Activated CD4-positive, alpha-beta T cell treated with anti-CD3 and anti-CD28 coated beads, Interleukin-2, Interleukin-4, amounts not matched to agents 100 ng/mL and 50 ng/mL, durations not matched to agents 16 hours and 8 hours (primary cell): ENCODE data around the gene CNR2.
"Not testable (repeated sequence)": the region's sequence is repeated elsewhere in the genome, so short reads cannot be mapped to it uniquely, and the experiment has no call there.

Source experiments
- DNase-seq: peaks from one replicate; pipeline ENCODE4 v3.0.0-alpha.2; 2020; ENCODE audit warnings: low spot score

Gene CNR2

DNA sequence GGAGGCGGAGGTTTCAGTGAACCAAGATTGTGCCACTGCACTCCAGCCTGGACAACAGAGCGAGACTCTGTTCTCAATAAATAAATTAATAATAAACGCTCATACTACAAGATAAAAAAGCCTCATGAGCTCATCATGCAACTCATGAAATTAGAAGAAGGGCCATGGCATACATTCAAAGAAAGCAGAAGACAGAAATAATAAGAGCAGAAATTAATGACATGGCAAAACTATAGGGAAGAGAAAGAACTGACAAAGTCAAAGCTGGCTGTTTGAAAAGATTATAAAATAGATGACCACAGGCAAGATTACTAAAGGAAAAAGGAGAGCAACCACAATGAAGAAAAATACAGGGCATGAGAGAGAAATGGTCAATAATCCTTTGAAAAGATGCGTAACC lies 30.4 kb downstream of the CNR2 start:
- no peak for DNase-seq

DNA sequence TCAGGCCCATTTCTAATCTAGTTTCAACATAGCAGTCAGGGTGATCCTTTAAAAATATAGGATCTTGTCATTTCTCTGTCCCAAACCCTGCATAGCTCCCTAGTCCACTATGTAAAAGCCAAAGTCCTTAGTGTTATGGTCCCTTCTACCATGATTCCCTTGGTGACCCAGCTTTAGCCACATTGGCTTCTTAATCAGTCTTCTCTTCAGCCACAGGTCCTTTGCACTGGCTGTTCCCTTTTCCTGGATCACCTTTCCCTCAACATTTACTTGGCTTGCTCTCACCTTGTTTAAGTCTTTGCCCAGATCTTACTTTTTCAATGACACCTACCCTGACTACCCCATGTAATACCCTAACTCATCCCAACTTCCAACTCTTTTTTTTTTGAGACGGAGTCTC lies 33.4 kb downstream of the CNR2 start:
- DNase-seq, result no peak

DNA sequence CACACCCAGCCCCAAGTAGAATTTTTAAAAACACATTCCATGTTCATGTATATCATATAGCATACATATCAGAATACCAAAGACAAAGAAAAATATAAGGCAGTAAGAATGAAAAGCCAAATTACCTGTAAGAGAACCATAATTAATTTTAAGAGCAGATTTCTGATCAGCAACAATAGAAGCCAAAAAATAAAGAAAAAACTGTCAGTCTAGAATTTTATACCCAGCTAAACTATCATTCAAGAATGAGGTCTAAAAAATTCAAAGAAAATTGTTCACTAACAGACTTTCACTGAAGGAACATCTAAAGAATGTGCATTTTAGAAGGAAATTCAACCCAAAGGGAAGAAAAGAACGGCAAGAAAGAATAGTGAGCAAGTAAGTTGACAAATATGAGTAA lies 34.5 kb downstream of the CNR2 start:
- no peak for DNase-seq

DNA sequence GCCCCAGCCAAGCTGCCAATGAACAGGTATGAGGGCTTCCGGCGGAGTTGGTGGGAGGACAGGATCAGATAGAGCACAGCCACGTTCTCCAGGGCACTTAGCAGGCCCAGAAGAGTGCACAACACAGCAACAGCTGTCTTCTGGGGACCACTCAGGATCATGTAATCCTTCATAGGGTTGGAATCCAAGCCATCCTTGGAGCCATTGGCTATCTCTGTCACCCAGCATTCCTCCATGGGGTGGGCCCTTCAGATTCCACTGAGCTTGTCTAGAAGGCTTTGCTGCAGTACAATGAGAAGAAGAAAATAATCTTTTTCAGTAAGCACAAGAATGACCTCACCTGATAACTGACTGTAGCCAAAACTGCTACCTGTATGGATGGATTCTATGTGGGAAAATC lies 37.8 kb downstream of the CNR2 start:
- no peak for DNase-seq

DNA sequence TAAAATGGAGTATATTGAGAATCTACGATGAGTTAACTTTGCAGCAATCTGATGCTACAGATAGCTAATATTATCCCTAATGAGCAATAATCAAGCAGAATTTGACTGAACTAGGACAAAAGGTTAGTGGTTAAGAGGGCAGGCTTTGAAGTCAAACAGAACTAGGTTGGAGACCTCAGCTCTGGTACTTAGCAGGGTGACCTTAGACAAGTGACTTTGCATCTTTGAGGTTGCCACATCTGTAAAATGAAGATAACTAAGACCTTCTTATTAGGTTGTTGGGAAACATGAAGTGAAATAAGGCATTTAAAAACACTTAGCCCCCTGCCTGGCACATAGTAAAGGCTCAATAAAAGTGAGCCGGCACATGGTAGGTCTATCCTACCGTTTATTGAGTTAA lies 40.7 kb downstream of the CNR2 start:
- DNase-seq, result no peak

DNA sequence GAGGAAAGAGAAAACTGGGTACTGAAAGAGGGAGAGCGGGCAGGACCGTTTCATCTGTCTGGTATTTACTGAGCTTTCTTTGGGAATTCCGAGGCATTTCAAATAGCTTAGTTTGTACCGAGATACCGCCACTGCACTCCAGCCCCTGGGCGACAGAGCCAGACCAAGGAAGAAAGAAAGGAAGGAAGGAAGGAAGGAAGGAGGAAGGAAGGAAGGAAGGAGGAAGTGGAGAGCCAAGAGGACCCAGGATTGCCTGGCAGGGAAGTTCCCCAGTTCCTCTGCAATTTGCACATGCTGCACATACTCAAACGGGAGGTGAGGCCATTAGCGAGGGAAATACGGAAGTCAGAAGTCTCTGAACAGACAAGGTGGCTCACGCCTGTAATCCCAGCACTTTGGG lies 44.1 kb downstream of the CNR2 start:
- no peak for DNase-seq

DNA sequence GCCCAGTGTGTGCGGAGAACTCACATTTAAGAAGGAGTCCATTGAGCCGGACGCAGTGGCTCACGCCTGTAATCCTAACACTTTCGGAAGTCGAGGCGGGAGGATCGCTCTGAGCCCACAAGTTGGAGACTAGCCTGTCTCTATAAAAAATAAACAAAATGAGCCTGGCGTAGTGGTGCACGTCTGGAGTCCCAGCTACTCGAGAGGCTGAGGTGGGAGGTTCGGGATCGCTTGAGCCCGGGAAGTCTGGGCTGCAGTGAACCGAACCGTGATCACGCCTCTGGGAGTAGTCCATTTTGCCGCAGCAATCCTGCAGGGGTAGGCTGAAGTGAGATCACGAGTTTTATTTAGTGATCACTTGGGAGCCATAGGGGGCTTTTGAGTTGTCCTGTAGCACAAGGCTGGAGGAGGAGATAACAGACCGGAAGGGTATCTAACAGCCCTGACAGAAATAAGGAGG lies 44.6 kb downstream of the CNR2 start:
- DNase-seq, result no peak

DNA sequence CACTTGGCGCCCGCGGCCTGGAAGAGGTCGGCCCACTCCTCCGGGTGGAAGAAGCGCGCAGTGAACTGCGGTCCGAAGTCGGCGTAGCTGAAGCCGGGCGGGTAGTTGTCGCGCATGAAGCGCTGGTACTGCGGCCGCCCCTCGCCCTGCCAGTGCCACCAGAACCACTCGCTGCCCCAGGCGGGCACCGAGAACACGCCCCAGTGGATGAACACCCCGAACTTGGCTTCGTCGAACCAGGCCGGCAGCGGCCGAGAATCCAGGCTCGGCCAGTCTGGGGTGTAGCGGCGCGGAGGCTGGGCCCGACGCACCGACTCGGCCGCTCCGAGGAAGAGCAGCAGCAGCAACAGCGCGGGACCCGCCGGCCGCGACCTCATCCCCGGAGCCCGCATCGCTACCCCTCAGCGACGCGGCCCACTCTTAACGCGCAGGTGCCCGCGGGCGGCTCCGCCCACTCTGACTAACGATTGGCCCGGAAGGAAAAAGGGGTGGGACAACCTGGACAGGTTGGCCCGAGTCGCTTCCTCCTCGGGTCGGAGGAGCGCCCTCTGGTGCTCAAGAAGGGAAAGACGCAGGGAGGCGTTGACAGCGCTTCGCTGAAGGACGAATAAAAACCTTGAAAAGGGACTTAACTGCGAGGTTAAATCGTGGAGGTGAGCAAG lies 45.1 kb downstream of the CNR2 start, which contains the start of gene FUCA1:
FUCA1 (minus strand) TSS at position 396 of the 662 bp plus-strand sequence; CDS start at position 392, 4 bp downstream.
- DNase-seq, result peak; percentile 94

DNA sequence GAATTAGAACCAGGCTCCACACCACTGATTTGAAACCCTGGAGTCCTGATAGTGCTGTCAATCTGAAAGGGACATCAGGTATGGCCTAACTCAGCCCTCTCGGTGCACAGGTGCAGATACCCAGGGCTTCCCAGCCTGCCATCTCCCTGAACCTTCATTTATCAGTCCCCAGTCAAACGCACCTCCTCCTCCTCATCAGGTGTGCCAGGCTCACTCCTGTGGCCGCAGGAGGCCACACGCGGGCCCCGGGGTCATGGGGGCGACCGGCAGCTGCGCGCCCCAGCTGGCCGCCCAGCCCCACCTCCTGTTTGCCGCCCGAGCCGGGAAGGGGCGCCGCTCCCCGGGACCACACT lies 45.6 kb downstream of the CNR2 start:
- no peak for DNase-seq

DNA sequence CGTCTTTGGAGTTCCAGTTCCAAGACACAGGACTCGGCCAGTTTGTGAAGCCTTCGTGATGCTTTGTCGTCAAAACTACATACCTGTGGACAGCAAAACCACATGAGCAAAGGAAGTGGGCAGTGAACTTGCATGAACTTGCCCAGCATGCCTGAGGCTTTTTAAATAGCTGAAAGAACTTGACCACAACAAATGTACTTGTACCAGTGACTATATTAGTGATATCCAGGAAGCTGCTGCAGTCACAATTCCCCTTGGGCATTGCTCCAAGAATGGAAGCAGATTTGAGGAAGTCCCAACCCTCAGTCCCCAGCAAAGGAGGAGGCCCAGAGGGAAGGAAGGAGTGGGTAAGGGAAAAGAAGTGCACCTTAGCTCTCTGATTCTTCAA lies 47.6 kb downstream of the CNR2 start:
- no peak for DNase-seq

DNA sequence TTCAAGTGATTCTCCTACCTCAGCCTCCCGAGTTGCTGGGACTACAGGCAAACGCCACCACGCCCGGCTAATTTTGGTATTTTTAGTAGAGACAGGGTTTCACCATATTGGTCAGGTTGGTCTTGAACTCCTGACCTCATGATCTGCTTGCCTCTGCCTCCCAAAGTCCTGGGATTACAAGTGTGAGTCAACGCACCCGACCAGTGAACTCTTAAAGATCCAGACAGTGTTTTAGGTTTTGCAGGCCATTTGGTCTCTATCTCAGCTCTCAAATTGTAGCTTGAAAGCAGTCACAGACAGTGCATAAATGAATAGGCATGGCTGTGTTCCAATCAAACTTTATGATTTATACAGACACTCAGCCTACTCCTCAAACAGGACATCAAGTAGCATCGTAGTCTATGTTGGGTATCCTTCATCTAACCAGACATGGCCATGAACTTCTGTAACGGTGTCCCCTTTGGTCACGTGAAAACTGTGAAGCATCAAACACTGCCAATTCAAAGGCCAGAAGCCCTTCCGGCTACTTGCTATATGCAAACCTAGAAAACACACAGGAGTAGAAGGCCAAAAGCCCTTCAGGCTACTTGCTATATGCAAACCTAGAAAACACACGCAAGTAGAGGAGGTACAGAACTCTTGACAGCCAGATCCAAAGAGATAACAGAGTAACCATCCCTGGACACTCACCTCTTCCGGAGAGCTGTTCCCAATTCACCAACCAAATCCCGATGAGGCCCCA lies 48.2 kb downstream of the CNR2 start:
- no peak for DNase-seq

DNA sequence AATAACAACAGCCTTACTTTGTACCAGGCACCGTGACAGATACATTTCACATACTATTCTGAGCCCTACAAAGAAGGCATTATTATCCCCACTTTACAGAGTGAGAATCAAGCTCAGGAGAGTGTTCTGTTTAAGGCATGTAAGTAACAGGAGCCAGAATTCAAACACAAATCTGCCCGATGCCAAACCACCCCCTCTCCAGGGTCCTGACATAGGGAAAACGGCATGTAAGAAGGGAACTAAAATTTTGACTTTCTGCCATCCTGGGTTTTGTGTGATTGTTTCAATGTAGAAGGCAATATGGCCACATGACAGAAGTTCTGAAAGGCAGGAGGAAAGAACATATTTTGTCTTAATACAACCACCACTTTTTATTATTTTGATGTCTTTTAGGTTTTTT lies 50.5 kb downstream of the CNR2 start:
- no peak for DNase-seq

DNA sequence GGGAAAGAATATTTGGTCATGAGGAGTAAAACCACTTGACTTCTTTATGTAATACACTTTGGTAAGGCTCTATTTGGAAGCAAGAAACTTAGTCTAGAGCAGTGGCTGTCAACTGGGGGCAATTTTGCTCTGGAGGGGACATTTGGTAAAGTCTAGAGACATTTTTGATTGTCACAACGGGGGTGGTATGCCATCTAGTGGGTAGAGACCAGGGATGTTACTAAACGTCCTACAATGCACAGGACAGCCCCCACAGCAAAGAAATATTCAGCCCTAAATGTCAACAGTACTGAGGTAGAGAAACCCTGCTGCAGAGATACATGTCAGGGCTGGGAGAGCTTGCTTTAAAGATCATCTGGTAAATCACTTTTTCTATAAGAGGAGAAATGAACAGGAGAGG lies 58.6 kb downstream of the CNR2 start:
- DNase-seq, result no peak

DNA sequence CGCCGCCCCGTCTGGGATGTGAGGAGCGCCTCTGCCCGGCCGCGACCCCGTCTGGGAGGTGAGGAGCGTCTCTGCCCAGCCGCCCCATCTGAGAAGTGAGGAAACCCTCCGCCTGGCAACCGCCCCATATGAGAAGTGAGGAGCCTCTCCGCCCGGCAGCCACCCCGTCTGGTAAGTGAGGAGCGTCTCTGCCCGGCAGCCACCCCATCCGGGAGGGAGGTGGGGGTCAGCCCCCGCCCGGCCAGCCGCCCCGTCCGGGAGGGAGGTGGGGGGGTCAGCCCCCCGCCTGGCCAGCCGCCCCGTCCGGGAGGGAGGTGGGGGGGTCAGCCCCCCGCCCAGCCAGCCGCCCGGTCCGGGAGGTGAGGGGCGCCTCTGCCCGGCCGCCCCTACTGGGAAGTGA lies 60.0 kb downstream of the CNR2 start:
- DNase-seq, result not testable (repeated sequence)

DNA sequence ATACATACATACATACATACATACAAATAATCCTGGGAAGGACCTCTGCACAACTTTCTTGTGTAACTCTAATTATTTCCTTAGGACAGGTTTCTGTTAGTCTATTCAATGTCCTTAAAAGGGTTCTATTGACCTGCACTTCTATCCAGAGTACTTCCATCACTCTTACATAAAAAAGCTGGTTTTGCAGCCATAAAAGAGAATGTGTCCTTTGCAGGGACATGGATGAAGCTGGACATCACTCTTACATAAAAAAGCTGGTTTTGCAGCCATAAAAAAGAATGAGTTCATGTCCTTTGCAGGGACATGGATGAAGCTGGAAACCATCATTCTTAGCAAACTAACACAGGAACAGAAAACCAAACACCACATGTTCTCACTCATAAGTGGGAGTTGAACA lies 61.8 kb downstream of the CNR2 start:
- DNase-seq, result not testable (repeated sequence)

DNA sequence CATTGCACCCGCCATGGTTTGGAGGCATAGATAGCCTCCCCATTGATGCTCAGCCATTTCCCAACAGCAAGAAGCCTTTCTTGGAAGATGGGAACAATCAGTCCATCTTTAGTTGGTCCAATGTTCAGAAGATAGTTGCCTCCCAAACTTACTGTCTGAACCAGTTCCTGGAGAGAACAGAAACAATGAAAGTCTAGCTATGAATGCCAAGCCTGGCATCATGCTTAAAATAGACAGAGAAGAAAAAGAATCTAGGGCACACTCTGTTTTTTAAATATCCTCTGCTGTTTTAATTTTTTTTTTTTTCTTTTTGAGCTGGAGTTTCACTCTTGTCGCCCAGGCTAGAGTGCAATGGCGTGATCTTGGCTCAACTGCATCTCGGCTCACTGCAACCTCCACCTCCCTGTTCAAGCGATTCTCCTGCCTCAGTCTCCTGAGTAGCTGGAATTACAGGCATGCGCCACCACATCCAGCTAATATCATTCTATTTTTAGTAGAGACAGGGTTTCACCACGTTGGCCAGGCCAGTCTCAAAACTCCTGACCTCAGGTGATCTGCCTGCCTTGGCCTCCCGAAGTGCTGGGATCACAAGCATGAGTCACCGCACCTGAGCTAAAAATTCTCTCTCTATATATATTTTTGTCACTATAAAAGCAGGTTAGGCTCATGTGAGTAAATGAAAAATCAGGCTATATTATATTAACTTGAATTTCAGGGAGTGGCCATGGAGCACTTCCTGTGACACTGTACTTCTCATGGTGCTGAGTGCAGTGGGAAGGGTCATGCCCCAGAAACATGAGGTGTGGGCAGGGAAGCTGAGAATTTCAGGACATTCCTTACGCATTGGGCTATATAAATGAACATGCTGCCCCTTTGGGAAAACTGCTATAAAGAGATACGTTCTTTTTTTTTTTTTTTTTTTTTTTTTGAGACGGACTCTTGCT lies 64.2 kb downstream of the CNR2 start:
- DNase-seq, result no peak

DNA sequence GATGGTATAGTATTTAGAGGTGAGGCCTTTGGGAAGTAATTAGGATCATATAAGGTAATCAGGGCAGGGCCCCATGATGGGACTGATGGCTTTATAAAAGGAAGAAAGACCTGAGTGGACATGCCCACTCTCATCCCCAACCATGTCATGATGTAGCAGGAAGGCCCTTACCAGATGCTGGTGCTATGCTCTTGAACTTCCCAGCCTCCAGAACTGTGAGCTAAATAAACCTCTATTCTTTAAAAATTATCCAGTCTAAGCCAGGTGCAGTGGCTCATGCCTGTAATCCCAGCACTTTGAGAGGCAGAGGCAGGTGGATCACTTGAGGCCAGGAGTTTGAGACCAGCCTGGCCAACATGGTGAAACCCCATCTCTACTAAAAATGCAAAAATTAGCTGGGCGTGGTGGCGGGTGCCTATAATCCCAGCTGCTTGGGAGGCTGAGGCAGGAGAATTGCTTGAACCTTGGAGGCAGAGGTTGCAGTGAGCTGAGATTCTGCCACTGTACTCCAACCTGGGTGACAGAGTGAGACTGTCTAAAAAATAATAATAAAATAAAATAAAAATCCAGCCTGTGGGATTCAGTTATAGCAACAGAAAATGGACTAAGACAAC lies 65.6 kb downstream of the CNR2 start:
- not testable (repeated sequence) for DNase-seq

DNA sequence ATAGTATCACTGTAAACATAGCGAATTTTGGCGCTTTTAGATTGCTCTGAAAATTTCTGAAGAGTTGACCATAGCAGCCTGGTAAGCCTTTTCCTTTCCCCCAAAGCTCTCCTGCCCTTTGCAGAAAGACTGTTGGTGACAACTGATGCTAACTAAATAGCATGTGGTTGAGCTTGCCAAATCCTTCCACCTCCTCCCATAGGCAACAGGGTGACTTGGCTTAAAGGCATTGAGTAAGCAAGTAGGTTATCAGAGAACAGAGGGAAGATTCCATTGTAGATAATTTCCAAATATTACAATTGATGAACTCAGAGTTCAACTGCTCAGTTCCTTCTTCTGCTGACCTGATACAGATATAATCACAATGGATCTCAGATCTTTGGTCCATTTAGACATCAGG lies 68.0 kb downstream of the CNR2 start:
- DNase-seq, result no peak

DNA sequence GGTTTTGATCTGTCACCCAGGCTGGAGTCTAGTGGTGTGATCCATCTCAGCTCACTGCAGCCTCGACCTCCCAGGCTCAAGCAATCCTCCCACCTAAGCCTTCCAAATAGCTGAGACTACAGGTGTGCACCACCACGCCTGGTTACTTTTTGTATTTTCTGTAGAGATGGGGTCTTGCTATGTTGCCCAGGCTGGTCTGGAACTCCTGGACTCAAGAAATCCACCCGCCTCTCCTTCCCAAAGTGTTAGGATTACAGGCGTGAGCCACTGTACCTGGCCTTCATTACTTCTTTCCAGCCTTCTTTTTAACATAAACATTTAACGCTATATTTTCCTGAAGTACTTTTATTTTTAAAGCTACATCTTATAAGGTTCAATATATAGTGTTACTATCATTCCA lies 69.5 kb downstream of the CNR2 start:
- no peak for DNase-seq

DNA sequence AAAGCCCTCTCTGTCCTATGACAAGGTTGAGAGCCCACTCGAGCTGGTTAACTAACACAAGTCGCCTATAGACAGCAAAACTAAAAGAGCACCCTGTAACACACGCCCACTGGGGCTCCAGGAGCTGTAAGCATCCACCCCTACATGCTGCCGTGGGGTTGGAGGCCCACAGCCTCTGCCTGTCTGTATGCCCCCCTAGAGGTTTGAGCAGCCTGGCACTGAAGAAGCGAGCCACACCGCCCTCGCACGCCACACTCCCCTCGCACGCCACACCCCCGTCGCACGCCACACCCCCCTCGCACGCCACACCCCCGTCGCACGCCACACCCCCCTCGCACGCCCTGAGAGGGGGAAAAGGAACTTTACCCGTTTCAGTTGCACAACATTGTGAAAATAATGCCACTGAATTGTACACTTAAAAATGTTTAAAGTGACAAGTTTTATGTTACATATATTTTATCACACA lies 74.7 kb downstream of the CNR2 start:
- peak; percentile 64 for DNase-seq

DNA sequence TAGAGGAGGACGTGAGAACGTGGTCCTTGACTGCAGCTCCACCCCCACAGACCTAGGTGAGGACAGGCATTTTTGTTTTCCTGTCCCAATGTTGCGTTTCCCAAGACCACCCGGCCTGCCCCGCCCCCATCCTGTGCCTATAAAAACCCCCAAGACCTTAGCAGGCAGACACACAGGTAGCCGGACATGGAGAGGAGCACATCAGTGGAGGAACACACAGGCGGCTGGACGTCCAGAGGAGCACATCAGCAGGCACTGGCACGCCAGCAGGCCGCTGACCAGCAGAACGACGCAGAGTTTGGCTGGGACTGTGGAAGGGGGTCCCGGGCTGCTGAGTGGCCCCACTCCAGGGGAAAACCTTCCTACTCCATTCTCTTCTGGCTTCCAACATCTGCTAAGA lies 75.3 kb downstream of the CNR2 start:
- DNase-seq, result no peak

DNA sequence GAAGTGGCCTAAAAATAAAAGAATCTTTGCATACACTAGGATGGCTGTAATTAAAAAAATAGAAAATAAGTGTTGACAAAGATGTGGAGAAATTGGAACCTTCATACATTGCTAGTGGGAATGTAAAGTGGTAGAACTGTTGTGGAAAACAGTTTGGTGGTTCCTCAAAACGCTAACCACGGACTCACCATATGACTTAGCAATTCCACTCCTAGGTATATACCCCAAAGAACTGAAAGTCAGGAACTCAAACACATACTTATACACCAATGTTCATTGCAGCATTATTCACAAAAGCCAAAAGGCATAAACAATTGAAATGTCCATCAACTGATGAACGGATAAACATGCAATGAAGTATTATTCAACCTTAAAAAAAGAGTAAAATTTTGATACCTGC lies 77.1 kb downstream of the CNR2 start:
- no peak for DNase-seq
